ENCODE measurements around the gene STRIT1. TPM values are rescaled to one million over a fixed set of nuclear protein-coding genes. Genes with fewer than 3 reads are reported as not detected.

The STRIT1 gene
- total RNA-seq, 1 experiment from 2014 or later, result not detected

DNA sequence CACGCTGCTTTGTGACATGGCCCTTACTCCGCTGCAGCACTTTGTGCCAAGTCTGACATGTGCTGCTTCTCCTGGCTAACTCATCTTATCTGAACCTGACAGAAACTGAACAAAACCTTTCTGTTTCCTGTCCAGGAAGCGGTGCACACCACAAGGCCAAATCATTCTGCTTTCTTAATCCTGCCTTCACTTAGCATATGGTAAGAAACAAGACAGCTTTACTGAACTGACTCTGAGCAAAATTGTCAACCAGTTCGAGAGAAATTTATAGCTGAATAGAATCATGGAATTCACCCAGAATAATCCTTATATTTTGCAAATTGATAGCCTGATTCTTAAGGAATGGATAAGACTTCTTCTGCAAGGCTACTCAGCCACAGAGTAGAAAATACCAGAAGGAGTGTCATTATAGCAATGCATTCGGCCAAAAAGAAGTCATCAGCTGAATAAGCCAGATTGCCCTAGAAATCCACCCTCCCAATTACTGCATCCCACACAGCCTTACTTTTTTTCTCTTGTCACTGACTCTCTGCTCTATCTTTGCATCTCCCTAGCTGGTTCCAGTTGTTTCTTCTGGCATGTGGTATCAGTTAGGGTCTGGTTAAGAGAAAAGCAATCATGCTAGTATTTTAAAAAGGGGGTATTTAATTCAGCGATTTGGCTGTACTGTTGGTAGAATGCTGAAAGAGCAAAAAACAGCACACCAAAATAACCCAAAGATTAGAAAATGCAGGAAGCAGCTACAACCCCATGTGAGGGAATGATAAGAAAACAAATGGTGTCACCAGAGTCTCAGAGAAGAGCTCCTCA, 41.6 kb upstream of the STRIT1 start:
- H3K27me3 Mint-ChIP-seq (ENCODE audit: unreplicated experiment), result no peaks in the 10 kb centered on the region
- no peaks in the 10 kb centered on the region for H3K36me3 Mint-ChIP-seq (ENCODE audit: insufficient read depth, unreplicated experiment)
- no peak for DNase-seq
- CTCF ChIA-PET, result interaction anchor here (1.3 kb wide), 1 partner anchor 535 kb away, joined by 3 read pairs; no protein-coding TSS in a partner anchor
- TF ChIP-seq, protein P1, sequence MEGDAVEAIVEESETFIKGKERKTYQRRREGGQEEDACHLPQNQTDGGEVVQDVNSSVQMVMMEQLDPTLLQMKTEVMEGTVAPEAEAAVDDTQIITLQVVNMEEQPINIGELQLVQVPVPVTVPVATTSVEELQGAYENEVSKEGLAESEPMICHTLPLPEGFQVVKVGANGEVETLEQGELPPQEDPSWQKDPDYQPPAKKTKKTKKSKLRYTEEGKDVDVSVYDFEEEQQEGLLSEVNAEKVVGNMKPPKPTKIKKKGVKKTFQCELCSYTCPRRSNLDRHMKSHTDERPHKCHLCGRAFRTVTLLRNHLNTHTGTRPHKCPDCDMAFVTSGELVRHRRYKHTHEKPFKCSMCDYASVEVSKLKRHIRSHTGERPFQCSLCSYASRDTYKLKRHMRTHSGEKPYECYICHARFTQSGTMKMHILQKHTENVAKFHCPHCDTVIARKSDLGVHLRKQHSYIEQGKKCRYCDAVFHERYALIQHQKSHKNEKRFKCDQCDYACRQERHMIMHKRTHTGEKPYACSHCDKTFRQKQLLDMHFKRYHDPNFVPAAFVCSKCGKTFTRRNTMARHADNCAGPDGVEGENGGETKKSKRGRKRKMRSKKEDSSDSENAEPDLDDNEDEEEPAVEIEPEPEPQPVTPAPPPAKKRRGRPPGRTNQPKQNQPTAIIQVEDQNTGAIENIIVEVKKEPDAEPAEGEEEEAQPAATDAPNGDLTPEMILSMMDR (IDR thresholded peaks at IDR 0.05; ENCODE audit: unreplicated experiment), result no peak
- H3K9me3 Mint-ChIP-seq (ENCODE audit: low read depth, unreplicated experiment), result no peaks in the 10 kb centered on the region
- no peak overlapping the region for H3K27ac Mint-ChIP-seq (ENCODE audit: unreplicated experiment)
- no peaks in the 10 kb centered on the region for H3K4me1 Mint-ChIP-seq (ENCODE audit: low read depth, unreplicated experiment)
- intact Hi-C loops (cut with micrococcal nuclease; ENCODE audit: unreplicated experiment), result no loop called here
- BruUV-seq (replicated peaks), result no TSS peak
- H3K4me3 Mint-ChIP-seq (ENCODE audit: low read depth, unreplicated experiment), result no peak overlapping the region

DNA sequence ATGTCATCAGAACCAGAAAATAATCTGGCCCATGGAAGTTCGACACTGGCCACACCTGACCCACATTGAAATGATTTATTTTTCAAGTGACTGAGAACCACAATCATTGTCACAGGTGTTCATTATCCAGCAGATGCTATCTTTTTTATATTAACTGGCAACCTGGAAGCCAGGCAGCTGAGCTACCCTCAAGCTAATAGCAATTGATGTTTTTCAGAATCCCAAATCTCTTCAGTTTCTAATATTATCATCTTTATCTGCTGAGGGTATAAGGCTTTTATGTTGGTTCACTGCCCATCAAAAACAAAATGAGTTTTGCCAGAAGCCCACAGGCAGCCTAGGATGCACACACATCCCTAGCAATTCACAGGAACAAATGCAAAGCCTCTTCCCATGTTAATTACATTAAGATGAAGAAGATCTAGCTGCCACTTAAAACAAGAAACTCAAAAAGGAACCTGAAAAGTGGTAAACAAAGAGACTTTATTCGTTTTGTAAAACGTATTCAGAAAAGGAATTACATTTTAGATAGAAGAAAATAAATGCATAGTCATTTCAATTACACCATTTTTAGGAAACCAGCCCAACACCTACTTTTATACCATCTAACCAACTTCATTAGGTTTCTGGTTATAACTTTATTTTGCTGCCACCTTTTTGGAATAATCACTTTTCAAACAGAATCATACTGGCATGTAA, 40.9 kb upstream of the STRIT1 start:
- Mint-ChIP-seq H3K4me1 (ENCODE audit: low read depth, unreplicated experiment) (no peaks in the 10 kb centered on the region), H3K27ac (ENCODE audit: unreplicated experiment) (no peak overlapping the region), H3K9me3 (ENCODE audit: low read depth, unreplicated experiment) (no peaks in the 10 kb centered on the region), H3K4me3 (ENCODE audit: low read depth, unreplicated experiment) (no peak overlapping the region), H3K36me3 (ENCODE audit: insufficient read depth, unreplicated experiment) (no peaks in the 10 kb centered on the region), H3K27me3 (ENCODE audit: unreplicated experiment) (no peaks in the 10 kb centered on the region)
- intact Hi-C loops (cut with micrococcal nuclease; ENCODE audit: unreplicated experiment), result no loop called here
- DNase-seq, result no peak
- CTCF ChIA-PET, result interaction anchor here (1.3 kb wide), 1 partner anchor 536 kb away, joined by 3 read pairs; no protein-coding TSS in a partner anchor
- no TSS peak for BruUV-seq (replicated peaks)
- TF ChIP-seq, protein P1 (IDR thresholded peaks at IDR 0.05; ENCODE audit: unreplicated experiment), result no peak

DNA sequence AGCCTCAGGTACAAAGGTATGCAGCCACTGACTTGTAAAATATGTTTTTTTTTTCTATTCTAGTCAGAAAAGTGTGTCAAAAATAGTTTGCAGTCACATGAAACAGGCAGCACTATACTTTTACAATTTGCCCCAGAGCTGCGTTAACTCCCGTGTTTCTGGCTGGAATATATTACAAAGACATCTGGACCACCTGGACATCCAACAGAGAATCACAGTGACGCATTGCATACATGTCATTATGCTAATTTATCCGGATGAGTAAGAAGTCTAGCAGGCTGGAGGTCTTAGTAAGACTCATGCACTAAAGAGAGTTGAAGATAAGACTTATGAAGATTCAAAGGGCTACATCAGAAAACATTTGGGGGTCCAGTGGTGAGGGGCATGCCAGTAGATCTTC, 39.2 kb upstream of the STRIT1 start:
- H3K4me1 Mint-ChIP-seq (ENCODE audit: low read depth, unreplicated experiment), result peaks cover 11% of the 10 kb centered on the region
- no peak overlapping the region for H3K27ac Mint-ChIP-seq (ENCODE audit: unreplicated experiment)
- DNase-seq, result no peak
- CTCF ChIA-PET, result no interaction called here
- TF ChIP-seq, protein P1 (IDR thresholded peaks at IDR 0.05; ENCODE audit: unreplicated experiment), result no peak
- intact Hi-C loops (cut with micrococcal nuclease; ENCODE audit: unreplicated experiment), result no loop called here
- no peaks in the 10 kb centered on the region for H3K27me3 Mint-ChIP-seq (ENCODE audit: unreplicated experiment)
- no peak overlapping the region for H3K4me3 Mint-ChIP-seq (ENCODE audit: low read depth, unreplicated experiment)
- H3K9me3 Mint-ChIP-seq (ENCODE audit: low read depth, unreplicated experiment), result no peaks in the 10 kb centered on the region
- BruUV-seq (replicated peaks), result no TSS peak
- H3K36me3 Mint-ChIP-seq (ENCODE audit: insufficient read depth, unreplicated experiment), result no peaks in the 10 kb centered on the region

DNA sequence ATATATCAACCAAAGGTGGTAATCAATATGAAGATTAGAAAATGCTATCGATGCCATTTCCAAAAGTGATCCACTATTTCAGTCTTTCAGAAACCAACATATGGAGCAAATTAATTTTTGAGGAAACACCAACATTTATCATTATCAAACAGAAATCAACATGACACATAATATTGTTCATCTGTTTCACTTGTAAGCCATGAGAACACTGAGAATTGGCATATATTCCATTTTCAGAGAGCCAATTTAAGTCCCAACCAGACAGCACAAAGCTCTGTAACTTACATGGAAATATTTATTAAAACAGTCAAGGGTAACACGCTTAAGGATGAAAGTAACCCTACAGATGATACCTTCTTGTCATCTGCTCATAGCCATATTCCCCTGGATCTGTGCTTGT, 37.6 kb upstream of the STRIT1 start:
- H3K9me3 Mint-ChIP-seq (ENCODE audit: low read depth, unreplicated experiment), result no peaks in the 10 kb centered on the region
- CTCF ChIA-PET, result no interaction called here
- no peaks in the 10 kb centered on the region for H3K36me3 Mint-ChIP-seq (ENCODE audit: insufficient read depth, unreplicated experiment)
- no peak overlapping the region for H3K4me3 Mint-ChIP-seq (ENCODE audit: low read depth, unreplicated experiment)
- DNase-seq, result no peak
- no peaks in the 10 kb centered on the region for H3K27me3 Mint-ChIP-seq (ENCODE audit: unreplicated experiment)
- H3K4me1 Mint-ChIP-seq (ENCODE audit: low read depth, unreplicated experiment), result peaks cover 21% of the 10 kb centered on the region
- TF ChIP-seq, protein P1 (IDR thresholded peaks at IDR 0.05; ENCODE audit: unreplicated experiment), result no peak
- H3K27ac Mint-ChIP-seq (ENCODE audit: unreplicated experiment), result no peak overlapping the region
- intact Hi-C loops (cut with micrococcal nuclease; ENCODE audit: unreplicated experiment), result no loop called here
- BruUV-seq (replicated peaks), result no TSS peak
